OCI-LY1 (cell line): ENCODE measurements around the gene LUZP1.

ENCODE experiments used
- CTCF ChIP-seq: fragments of 200-600 bp; sonication (generic), shearing (Covaris generic); IDR thresholded peaks from 2 replicates; pipeline ENCODE4 v1.5.1; 2017; ENCODE audit warnings: mild to moderate bottlenecking, antibody characterized with exemption, low read length, moderate library complexity, mixed read lengths
- EZH2 ChIP-seq: fragments of 200-600 bp; sonication (generic), shearing (Covaris generic); IDR thresholded peaks from 2 replicates; pipeline ENCODE4 v1.8.0; 2017; ENCODE audit warnings: borderline replicate concordance, mixed run types, mild to moderate bottlenecking, antibody characterized with exemption, low read length, moderate library complexity, mixed read lengths

GRCh38 chr1:23122023-23122748 lies 46.5 kb downstream of the LUZP1 start:
- TF ChIP-seq CTCF (no peak), EZH2 (no peak)
